ENCODE measurements around the gene PTGFRN. TPM values are rescaled to one million over a fixed set of nuclear protein-coding genes. Genes with fewer than 3 reads are reported as not detected.

PTGFRN gene
- total and polyA plus RNA-seq, 2 of the 4 experiments (the other 2 are of a cell fraction) = 0.90 to 1.1 TPM

DNA sequence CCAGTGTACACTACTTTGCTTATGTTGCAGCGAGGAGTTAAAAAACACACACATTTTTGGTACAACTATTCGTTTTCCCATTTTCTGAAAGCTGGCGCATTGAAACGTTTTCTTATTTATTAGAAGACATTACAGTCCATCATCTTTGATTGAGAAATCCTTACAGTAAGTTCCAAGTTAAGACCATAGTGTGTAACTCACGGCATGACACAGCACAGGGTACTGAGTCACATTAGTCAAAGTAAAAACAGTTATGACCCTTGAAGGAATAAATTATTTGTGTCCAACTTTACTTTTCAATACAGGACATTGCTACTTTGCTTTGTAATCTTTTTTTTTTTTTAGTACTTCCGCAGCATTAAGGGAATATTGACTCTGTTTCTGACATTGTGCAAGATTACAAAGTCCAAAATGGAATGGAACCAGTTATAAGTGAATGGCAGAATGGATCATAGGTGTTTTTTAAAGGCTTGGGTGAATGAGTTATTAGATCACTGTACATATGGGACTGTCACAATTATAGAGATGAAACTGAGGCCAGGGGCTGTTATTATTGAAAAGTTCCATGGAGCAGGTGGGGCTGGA lies 11.7 kb downstream of the PTGFRN start:
- ATAC-seq (ENCODE audit: low read depth) (no peak), DNase-seq (no peak)
- in situ Hi-C loops (cut with MboI; ENCODE audit: low sequenced_read_pairs) = no loop called here
- Histone ChIP-seq H4K5ac (ENCODE audit: low read depth, low read length) (no peak overlapping the region), H3K23ac (ENCODE audit: low read depth, low read length) (no peak overlapping the region), H3K56ac (ENCODE audit: extremely low read depth, insufficient read depth, low read length) (no peak overlapping the region), H3K36me3 (ENCODE audit: control insufficient read depth, insufficient read depth, low read length) (no peaks in the 10 kb centered on the region), H3K4me2 (ENCODE audit: low read depth, low read length) (no peak overlapping the region), H3K9ac (ENCODE audit: low read depth, low read length) (no peak overlapping the region), H2AK5ac (ENCODE audit: low read depth, low read length) (no peak overlapping the region), H2BK5ac (ENCODE audit: low read depth, low read length, poor library complexity, severe bottlenecking) (no peak overlapping the region), H3K27me3 (ENCODE audit: control insufficient read depth, insufficient read depth, low read length) (peaks cover 5% of the 10 kb centered on the region; the same call in 1 of the 2 replicates), H2BK120ac (ENCODE audit: low read depth, low read length) (no peak overlapping the region), H3K79me1 (ENCODE audit: low read depth in 1 of 2, low read length in 2 of 2) (no peaks in the 10 kb centered on the region), H4K20me1 (ENCODE audit: insufficient read depth, low read length) (no peaks in the 10 kb centered on the region), H4K91ac (ENCODE audit: insufficient read depth, low read depth, low read length) (no peak overlapping the region), H2BK20ac (ENCODE audit: low read depth, low read length) (no peak overlapping the region), H4K8ac (ENCODE audit: low read depth in 2 of 2, low read length in 2 of 2) (no peak overlapping the region), H3K4me1 (ENCODE audit: control insufficient read depth, insufficient read depth, low read length) (no peaks in the 10 kb centered on the region), H2AFZ (replicated peaks; ENCODE audit: low read length, poor library complexity) (no peak overlapping the region), H2AK9ac (replicated peaks; ENCODE audit: low read depth, low read length, poor library complexity) (no peak overlapping the region), H3K4ac (ENCODE audit: low read depth, low read length) (no peak overlapping the region), H3K27ac (ENCODE audit: insufficient read depth, low read length) (no peak overlapping the region), H3K4me3 (ENCODE audit: insufficient read depth, low read depth, low read length) (no peak overlapping the region), H3K14ac (replicated peaks; ENCODE audit: low read depth, low read length) (no peak overlapping the region), H3K9me1 (ENCODE audit: insufficient read depth, low read length) (no peaks in the 10 kb centered on the region), H3K9me3 (ENCODE audit: control insufficient read depth, insufficient read depth, low read length) (no peaks in the 10 kb centered on the region), H2BK15ac (ENCODE audit: low read depth, low read length) (no peak overlapping the region), H3K18ac (ENCODE audit: low read depth, low read length) (no peak overlapping the region)
- BruUV-seq (replicated peaks) = no TSS peak
- POLR2A ChIA-PET (ENCODE audit: unreplicated experiment) = no interaction called here
- TF ChIP-seq BHLHE40 (IDR thresholded peaks at IDR 0.05; ENCODE audit: low read depth, low read length) (no peak), MXI1 (IDR thresholded peaks at IDR 0.05; ENCODE audit: borderline replicate concordance, low read depth, low read length) (no peak), NFE2L2 (IDR thresholded peaks at IDR 0.05; ENCODE audit: low read depth, low read length) (no peak), FOS (IDR thresholded peaks at IDR 0.05; ENCODE audit: low read depth, low read length) (no peak)
- TF ChIP-seq, protein P1, sequence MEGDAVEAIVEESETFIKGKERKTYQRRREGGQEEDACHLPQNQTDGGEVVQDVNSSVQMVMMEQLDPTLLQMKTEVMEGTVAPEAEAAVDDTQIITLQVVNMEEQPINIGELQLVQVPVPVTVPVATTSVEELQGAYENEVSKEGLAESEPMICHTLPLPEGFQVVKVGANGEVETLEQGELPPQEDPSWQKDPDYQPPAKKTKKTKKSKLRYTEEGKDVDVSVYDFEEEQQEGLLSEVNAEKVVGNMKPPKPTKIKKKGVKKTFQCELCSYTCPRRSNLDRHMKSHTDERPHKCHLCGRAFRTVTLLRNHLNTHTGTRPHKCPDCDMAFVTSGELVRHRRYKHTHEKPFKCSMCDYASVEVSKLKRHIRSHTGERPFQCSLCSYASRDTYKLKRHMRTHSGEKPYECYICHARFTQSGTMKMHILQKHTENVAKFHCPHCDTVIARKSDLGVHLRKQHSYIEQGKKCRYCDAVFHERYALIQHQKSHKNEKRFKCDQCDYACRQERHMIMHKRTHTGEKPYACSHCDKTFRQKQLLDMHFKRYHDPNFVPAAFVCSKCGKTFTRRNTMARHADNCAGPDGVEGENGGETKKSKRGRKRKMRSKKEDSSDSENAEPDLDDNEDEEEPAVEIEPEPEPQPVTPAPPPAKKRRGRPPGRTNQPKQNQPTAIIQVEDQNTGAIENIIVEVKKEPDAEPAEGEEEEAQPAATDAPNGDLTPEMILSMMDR (conservative IDR thresholded peaks at IDR 0.05; ENCODE audit: low read depth, low read length) = no peak
- WGBS, 2 experiments (ENCODE audit: extremely low coverage in 2 of 2, insufficient read length in 1 of 2) = 29% methylated on average over 3 of the region's 6 CpGs; no CpG with 5 or more reads in 1 of the 2 experiments
- CTCF ChIA-PET = no interaction called here
- dilution Hi-C loops (cut with HindIII; ENCODE audit: low sequenced_read_pairs, unreplicated experiment) = no loop called here
- intact Hi-C loops (cut with micrococcal nuclease) = no loop called here
